ENCODE results near the gene PTPRN2. TPM values are rescaled to one million over a fixed set of nuclear protein-coding genes. Genes with fewer than 3 reads are reported as not detected.

Gene PTPRN2
- total RNA-seq, 1 donor from 2014 or later = 1.8 TPM

DNA sequence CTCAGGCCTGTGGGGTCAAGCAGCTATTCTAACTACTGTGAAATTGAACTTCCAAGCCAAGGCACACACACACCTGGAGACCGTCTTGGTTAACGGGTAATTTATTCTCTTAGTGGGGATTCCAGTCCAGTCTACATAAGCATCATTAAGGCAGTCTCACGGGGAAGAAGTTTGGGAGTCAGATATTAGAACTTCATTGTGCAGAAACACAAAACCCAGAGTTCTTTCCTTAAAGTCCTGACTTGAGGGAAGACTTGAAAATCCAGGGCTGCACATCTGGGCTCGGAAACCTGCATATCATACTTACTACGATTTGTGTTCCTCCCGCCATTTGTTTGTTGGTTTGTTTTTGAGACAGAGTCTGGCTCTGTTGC, 112.0 kb downstream of the PTPRN2 start:
- H3K4me3 Mint-ChIP-seq = no peak overlapping the region
- peaks cover 3% of the 10 kb centered on the region for H3K27me3 Mint-ChIP-seq
- no peak for ATAC-seq (ENCODE audit: low read depth)
- ChIA-PET CTCF (no interaction called here), POLR2A (no interaction called here)
- no peaks in the 10 kb centered on the region for H3K36me3 Mint-ChIP-seq (ENCODE audit: low read depth)
- intact Hi-C loops (cut with micrococcal nuclease) = no loop called here
- no peak overlapping the region for H3K27ac Mint-ChIP-seq
- DNase-seq = no peak
- no peak for TF ChIP-seq CTCF (IDR thresholded peaks at IDR 0.05)
- H3K4me1 Mint-ChIP-seq = no peaks in the 10 kb centered on the region
- no peaks in the 10 kb centered on the region for H3K9me3 Mint-ChIP-seq

- Mint-ChIP-seq H3K27ac (no peak overlapping the region), H3K4me3 (no peak overlapping the region), H3K4me1 (no peaks in the 10 kb centered on the region), H3K36me3 (ENCODE audit: low read depth) (no peaks in the 10 kb centered on the region), H3K27me3 (peaks cover 3% of the 10 kb centered on the region), H3K9me3 (no peaks in the 10 kb centered on the region)
- intact Hi-C loops (cut with micrococcal nuclease) = no loop called here
- TF ChIP-seq CTCF (IDR thresholded peaks at IDR 0.05) = no peak
- ATAC-seq (ENCODE audit: low read depth) (no peak), DNase-seq (no peak)
- POLR2A ChIA-PET = no interaction called here
- CTCF ChIA-PET = no interaction called here
Observed at GRCh38 chr7:158475036-158475678, 112.5 kb downstream of the PTPRN2 start.

- H3K4me1 Mint-ChIP-seq = no peaks in the 10 kb centered on the region
- DNase-seq (no peak), ATAC-seq (ENCODE audit: low read depth) (no peak)
- no peak overlapping the region for H3K27ac Mint-ChIP-seq
- no peak for TF ChIP-seq CTCF (IDR thresholded peaks at IDR 0.05)
- peaks cover 5% of the 10 kb centered on the region for H3K27me3 Mint-ChIP-seq
- H3K4me3 Mint-ChIP-seq = no peak overlapping the region
- no peaks in the 10 kb centered on the region for H3K9me3 Mint-ChIP-seq
- intact Hi-C loops (cut with micrococcal nuclease) = no loop called here
- POLR2A ChIA-PET = no interaction called here
- CTCF ChIA-PET = no interaction called here
- H3K36me3 Mint-ChIP-seq (ENCODE audit: low read depth) = no peaks in the 10 kb centered on the region
Observed at GRCh38 chr7:158474488-158474887, 113.1 kb downstream of the PTPRN2 start.

DNA sequence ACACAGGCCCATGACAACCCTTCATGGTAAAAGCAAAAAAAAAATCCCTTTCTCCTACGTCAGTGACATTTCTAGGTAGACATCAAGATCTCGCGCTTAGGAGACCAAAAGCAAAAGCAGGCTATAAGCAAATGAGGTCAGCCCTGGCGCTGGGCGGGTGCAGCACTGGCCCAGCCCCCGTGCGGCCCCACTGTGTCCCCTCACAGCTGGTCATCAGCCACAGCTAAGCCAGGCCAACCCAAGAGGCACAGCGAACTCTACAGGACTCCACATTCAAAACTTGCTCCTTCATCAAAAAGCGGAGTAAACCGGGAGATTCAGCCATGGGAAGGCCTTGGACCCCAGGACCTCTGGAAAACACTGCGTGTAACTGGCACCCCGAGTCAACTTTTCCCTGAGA, 113.7 kb downstream of the PTPRN2 start:
- H3K27ac Mint-ChIP-seq = no peak overlapping the region
- no peaks in the 10 kb centered on the region for H3K36me3 Mint-ChIP-seq (ENCODE audit: low read depth)
- H3K9me3 Mint-ChIP-seq = no peaks in the 10 kb centered on the region
- H3K27me3 Mint-ChIP-seq = peaks cover 7% of the 10 kb centered on the region
- CTCF ChIA-PET = no interaction called here
- POLR2A ChIA-PET = no interaction called here
- intact Hi-C loops (cut with micrococcal nuclease) = no loop called here
- no peak overlapping the region for H3K4me3 Mint-ChIP-seq
- no peaks in the 10 kb centered on the region for H3K4me1 Mint-ChIP-seq
- ATAC-seq (ENCODE audit: low read depth) (no peak), DNase-seq (no peak)
- TF ChIP-seq CTCF (IDR thresholded peaks at IDR 0.05) = no peak

DNA sequence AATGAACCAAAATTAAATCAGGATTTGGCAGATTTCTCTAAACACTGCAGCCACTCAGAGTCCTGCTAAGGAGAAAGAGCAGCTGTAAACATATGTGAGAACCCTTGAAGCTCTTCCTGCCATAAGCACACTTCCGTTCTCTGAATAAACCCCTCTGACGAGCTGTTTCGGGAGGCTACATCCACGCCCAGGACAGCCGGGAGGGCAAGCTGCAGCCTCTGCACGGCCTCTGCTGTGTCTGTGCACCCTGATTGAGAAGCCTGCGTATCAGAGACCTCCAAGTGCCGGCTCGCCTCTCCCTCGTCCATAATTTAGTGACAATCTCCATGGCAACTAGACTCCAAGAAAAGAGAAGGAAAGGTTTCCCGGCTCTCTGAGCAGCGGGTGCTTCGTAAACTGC, 114.4 kb downstream of the PTPRN2 start:
- ATAC-seq (ENCODE audit: low read depth) = no peak
- peaks cover 11% of the 10 kb centered on the region for H3K27me3 Mint-ChIP-seq
- TF ChIP-seq CTCF (IDR thresholded peaks at IDR 0.05) = no peak
- intact Hi-C loops (cut with micrococcal nuclease) = no loop called here
- no peak for DNase-seq
- ChIA-PET CTCF (no interaction called here), POLR2A (no interaction called here)
- H3K9me3 Mint-ChIP-seq = no peaks in the 10 kb centered on the region
- no peaks in the 10 kb centered on the region for H3K4me1 Mint-ChIP-seq
- H3K36me3 Mint-ChIP-seq (ENCODE audit: low read depth) = no peaks in the 10 kb centered on the region
- no peak overlapping the region for H3K4me3 Mint-ChIP-seq
- no peak overlapping the region for H3K27ac Mint-ChIP-seq
